ENCODE measurements around the gene IKZF3.

Gene IKZF3

GRCh38 chr17:39735882-39736281 is 128.2 kb downstream of the IKZF3 start:
- Histone ChIP-seq H3K4me2 (ENCODE audit: low read depth, low read length) (no peak overlapping the region), H3K9me3 (replicated peaks; ENCODE audit: insufficient read depth, low read length) (no peaks in the 10 kb centered on the region), H2AFZ (ENCODE audit: low read length) (no peak overlapping the region), H3K79me2 (ENCODE audit: low read length) (peaks cover 12% of the 10 kb centered on the region; the same call in 1 of the 2 replicates), H3K27ac (ENCODE audit: low read length) (no peak overlapping the region), H3K9me2 (replicated peaks; ENCODE audit: insufficient read depth, low read length) (no peaks in the 10 kb centered on the region), H3K27me3 (replicated peaks; ENCODE audit: insufficient read depth, low read length) (no peaks in the 10 kb centered on the region), H3K36me3 (replicated peaks; ENCODE audit: insufficient read depth, low read length) (no peaks in the 10 kb centered on the region), H3F3A (ENCODE audit: insufficient read depth, low read length) (peaks cover 3% of the 10 kb centered on the region; the same call in 1 of the 2 replicates), H4K20me1 (ENCODE audit: insufficient read depth, low read length) (no peaks in the 10 kb centered on the region), H3K4me1 (ENCODE audit: low read length) (peaks cover 6% of the 10 kb centered on the region), H3K4me3 (ENCODE audit: low read length) (no peak overlapping the region), H3K9ac (ENCODE audit: low read length) (no peak overlapping the region)
- no peak for DNase-seq
- no peak for TF ChIP-seq CTCF (IDR thresholded peaks at IDR 0.05; ENCODE audit: low read length)

GRCh38 chr17:39732586-39732985 is 131.5 kb downstream of the IKZF3 start:
- no peak for DNase-seq

GRCh38 chr17:39730095-39730921 is 133.8 kb downstream of the IKZF3 start, which contains the start of gene MIEN1:
Gene MIEN1 (minus strand): TSS chr17:39730532. CDS start chr17:39730495, 37 bp downstream.
- peak within 1 kb of the TSS; percentile 89 for H2AFZ ChIP-seq (ENCODE audit: low read length)
- peak; percentile 88 for DNase-seq
- no peaks in the 10 kb centered on the region for H3K9me3 ChIP-seq (replicated peaks; ENCODE audit: insufficient read depth, low read length)
- H3K4me3 ChIP-seq (ENCODE audit: low read length), result peak within 1 kb of the TSS; percentile 82
- no peak for TF ChIP-seq EZH2 (optimal IDR thresholded peaks at IDR 0.05; ENCODE audit: low read depth, low read length)
- TF ChIP-seq CTCF (IDR thresholded peaks at IDR 0.05; ENCODE audit: low read length), result peak; percentile 80
- no peak for TF ChIP-seq EZH2phosphoT487 (IDR thresholded peaks at IDR 0.05; ENCODE audit: low read length)
- peaks cover 4% of the 10 kb centered on the region; the same call in 1 of the 2 replicates for H3K4me1 ChIP-seq (ENCODE audit: low read length)
- no peaks in the 10 kb centered on the region for H3K36me3 ChIP-seq (replicated peaks; ENCODE audit: insufficient read depth, low read length)
- no peaks in the 10 kb centered on the region for H3K9me2 ChIP-seq (replicated peaks; ENCODE audit: insufficient read depth, low read length)
- no peaks in the 10 kb centered on the region for H3K27me3 ChIP-seq (replicated peaks; ENCODE audit: insufficient read depth, low read length)
- peak within 1 kb of the TSS; percentile 80 for H3K9ac ChIP-seq (ENCODE audit: low read length)
- H3K27ac ChIP-seq (ENCODE audit: low read length), result peak within 1 kb of the TSS; percentile 74
- peak within 1 kb of the TSS; percentile 93 for H3K4me2 ChIP-seq (ENCODE audit: low read depth, low read length)
- no peaks in the 10 kb centered on the region for H4K20me1 ChIP-seq (ENCODE audit: insufficient read depth, low read length)
- no peaks in the 10 kb centered on the region for H3F3A ChIP-seq (ENCODE audit: insufficient read depth, low read length)
- H3K79me2 ChIP-seq (ENCODE audit: low read length), result peaks cover 22% of the 10 kb centered on the region

More at GRCh38 chr17:39732586-39732985, 131.5 kb downstream of the IKZF3 start:
- Histone ChIP-seq H3K36me3 (replicated peaks; ENCODE audit: insufficient read depth, low read length) (no peaks in the 10 kb centered on the region), H3K4me3 (ENCODE audit: low read length) (no peak overlapping the region), H3K9me3 (replicated peaks; ENCODE audit: insufficient read depth, low read length) (no peaks in the 10 kb centered on the region), H3K4me1 (ENCODE audit: low read length) (peaks cover 4% of the 10 kb centered on the region; the same call in 1 of the 2 replicates), H3K79me2 (ENCODE audit: low read length) (peaks cover 22% of the 10 kb centered on the region), H3F3A (ENCODE audit: insufficient read depth, low read length) (no peaks in the 10 kb centered on the region), H3K27ac (ENCODE audit: low read length) (no peak overlapping the region), H3K9ac (ENCODE audit: low read length) (no peak overlapping the region), H3K27me3 (replicated peaks; ENCODE audit: insufficient read depth, low read length) (no peaks in the 10 kb centered on the region), H3K4me2 (ENCODE audit: low read depth, low read length) (no peak overlapping the region), H4K20me1 (ENCODE audit: insufficient read depth, low read length) (no peaks in the 10 kb centered on the region), H3K9me2 (replicated peaks; ENCODE audit: insufficient read depth, low read length) (no peaks in the 10 kb centered on the region), H2AFZ (ENCODE audit: low read length) (no peak overlapping the region)
- TF ChIP-seq CTCF (IDR thresholded peaks at IDR 0.05; ENCODE audit: low read length) (no peak), EZH2 (optimal IDR thresholded peaks at IDR 0.05; ENCODE audit: low read depth, low read length) (no peak), EZH2phosphoT487 (IDR thresholded peaks at IDR 0.05; ENCODE audit: low read length) (no peak)

Data from MM.1S (cell line).